Measurements from ENCODE around the gene ZFAND2A.
A peak's percentile ranks its signal among the peaks of the same experiment; 100 is the strongest.
"Not testable (repeated sequence)": the region's sequence is repeated elsewhere in the genome, so short reads cannot be mapped to it uniquely, and the experiment has no call there.

ZFAND2A gene

GRCh38 chr7:1124164-1124563, 35.8 kb downstream of the ZFAND2A start:
- DNase-seq (ENCODE audit: low spot score), result no peak

GRCh38 chr7:1123715-1124114, 36.3 kb downstream of the ZFAND2A start:
- DNase-seq (ENCODE audit: low spot score), result peak; percentile 20

GRCh38 chr7:1122832-1123501, 37.0 kb downstream of the ZFAND2A start:
- DNase-seq (ENCODE audit: low spot score), result no peak

DNA sequence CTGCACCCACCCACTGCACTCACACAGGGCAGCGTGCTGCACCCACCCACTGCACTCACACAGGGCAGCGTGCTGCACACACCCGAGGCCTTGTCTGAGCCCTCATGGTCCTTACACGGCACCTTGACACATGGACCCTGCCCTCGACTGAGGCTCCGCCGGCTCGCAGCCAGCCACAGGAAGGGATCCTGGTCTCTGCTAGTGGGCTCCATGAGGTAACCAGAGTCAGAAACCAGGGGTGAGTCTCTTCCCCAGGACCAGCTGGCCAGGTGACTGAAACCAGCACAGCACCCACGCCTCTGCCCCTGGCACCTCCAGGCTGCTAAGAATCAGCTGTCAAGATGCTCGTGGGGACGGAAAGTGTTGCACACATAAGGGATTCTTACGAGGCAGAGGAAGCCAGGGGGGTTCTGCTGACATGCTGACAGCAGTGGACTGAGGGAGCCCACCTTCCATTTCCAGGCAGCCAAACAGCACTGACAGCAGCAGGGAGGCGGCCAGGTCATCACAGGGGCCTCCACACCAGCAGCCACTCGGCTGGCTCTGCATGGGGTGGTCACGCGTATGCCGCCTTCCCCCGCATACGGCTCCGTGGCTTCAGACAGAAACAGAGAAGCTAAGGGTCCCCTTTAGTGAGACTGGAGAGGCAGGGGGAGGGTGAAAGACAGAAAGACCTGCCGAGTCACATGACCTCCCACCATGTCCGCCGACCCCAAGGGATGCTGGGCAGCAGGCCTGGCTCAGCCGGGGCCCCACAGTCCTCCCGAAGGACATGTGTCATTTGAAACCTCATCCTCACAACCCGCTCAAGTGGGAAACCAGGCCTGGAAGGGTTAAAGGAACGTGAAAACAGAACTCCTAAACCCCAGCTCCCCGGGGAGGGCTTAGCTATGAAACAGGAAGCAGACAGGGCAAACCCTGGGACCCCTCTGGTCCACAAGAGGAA, 37.8 kb downstream of the ZFAND2A start:
- DNase-seq (ENCODE audit: low spot score), result no peak

- no peak for DNase-seq (ENCODE audit: low spot score)
Observed at GRCh38 chr7:1121476-1121875, 38.5 kb downstream of the ZFAND2A start.

DNA sequence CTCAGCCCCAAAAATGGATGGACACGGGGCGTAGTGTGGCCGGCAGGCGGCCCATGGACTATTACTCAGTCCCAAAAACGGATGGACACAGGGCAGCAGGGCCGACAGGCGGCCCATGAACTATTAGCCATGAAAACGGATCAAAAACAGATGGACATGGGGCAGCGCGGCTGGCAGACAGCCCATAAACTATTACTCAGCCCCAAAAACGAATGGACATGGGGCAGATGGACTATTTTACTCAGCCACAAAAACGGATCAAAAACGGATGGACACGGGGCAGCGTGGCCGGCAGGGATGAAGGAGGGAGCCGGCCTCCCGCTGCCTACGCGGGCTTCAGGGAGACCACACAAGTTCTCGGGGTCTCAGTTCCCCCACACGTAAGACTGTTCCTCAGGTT, 39.2 kb downstream of the ZFAND2A start:
- no peak for DNase-seq (ENCODE audit: low spot score)

DNA sequence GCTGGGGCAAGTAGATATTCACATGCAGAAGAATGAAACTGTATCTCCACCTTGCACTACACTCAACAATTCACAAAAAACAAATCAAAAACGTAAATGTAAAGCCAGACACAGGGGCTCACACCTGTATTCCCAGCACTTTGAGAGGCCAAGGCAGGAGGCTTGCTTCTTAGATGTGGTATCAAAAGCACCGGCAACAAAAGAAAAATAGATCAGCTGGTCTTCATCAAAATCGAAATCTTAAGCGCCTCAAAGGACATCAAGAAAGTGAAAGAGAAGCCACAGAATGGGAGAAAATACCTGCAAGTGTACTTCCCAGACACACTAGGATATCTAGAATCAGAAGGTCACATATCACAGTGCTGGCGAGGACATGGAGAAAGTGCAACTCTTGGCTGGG, 40.8 kb downstream of the ZFAND2A start:
- DNase-seq (ENCODE audit: low spot score), result no peak

GRCh38 chr7:1117321-1117928, 42.6 kb downstream of the ZFAND2A start:
- no peak for DNase-seq (ENCODE audit: low spot score)

- DNase-seq (ENCODE audit: low spot score), result not testable (repeated sequence)
Observed at GRCh38 chr7:1116383-1117008, 43.5 kb downstream of the ZFAND2A start.

GRCh38 chr7:1115171-1116045, 44.6 kb downstream of the ZFAND2A start:
- DNase-seq (ENCODE audit: low spot score), result not testable (repeated sequence)

GRCh38 chr7:1114505-1114904, 45.5 kb downstream of the ZFAND2A start:
- no peak for DNase-seq (ENCODE audit: low spot score)

DNA sequence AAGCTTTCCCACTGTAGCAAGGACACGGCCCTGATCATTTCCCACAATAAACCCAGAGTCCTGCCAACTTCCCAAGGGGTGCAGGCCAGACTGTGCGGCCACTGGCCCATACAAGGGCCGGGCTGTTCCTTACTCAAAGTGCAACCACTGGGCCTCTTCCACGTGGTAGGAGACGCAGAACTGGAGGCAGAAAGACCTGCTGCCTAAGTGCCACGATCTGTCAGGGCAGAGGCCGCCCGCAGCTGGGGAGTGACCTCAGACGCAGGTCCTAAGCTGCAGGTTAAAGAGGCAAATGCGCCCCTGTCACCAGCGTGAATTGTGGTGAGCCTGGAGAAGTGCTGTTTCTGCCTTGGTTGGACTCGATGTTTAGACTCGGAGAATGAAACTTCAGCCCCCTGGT, 45.9 kb downstream of the ZFAND2A start:
- no peak for DNase-seq (ENCODE audit: low spot score)

GRCh38 chr7:1113548-1113885, 46.5 kb downstream of the ZFAND2A start:
- DNase-seq (ENCODE audit: low spot score), result no peak

GRCh38 chr7:1112625-1113547, 47.1 kb downstream of the ZFAND2A start:
- no peak for DNase-seq (ENCODE audit: low spot score)

DNA sequence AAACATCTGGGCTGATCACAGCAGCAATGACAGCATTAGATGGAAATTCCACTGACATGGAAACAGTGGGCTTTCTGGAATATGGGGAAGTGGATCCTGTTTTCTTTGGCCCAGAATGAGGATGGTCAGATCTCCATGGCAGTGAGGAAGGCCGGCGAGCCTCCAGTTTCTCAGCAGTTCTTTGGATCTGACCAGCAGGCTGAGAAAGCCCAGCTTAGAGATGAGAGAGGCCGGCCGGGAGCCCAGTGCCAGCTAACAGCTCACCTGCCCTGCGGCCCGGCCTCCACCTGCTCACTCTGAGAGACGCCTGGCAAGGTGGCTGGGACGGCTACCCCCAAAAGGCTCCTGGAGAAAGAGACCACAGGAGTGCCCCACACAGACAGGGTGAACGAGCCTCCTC, 47.9 kb downstream of the ZFAND2A start:
- DNase-seq (ENCODE audit: low spot score), result no peak

DNA sequence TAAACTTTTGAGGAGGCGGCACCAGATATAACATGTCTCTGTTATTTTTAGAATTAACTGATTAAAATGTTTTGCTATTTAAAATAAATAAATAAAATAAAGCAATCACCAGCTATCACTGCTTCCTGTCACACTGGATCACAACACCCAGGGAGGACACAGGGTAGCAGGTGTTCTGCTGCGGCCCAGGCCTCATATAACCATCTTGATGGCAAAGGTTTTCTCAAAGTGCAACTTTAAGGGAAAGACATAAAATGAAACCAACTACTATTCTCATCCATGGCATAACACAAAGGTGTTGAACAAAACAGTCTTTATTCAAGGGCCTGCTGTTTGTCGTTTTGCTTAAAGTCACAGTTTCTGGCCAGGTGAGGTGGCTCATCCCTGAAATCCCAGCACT, 48.8 kb downstream of the ZFAND2A start:
- no peak for DNase-seq (ENCODE audit: low spot score)

DNA sequence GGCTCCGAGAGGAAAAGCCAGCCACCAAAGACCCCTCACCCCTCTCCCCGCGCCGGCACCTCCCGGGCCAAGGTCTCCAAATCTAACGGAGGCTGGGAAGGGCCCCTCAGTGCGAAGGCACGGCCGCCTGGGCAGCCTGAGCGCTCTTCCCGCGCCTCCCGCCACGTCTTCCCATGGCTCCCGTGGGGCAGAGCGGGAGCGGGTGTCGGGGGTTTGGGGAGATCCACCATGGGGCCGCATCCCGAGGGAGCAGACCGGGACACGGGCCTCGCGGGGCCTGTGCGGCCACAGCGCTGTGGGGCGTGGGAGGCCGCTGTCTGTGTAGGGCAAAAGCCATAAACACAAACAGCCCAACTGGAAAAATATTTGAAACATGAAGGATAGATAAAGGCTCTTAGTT, 49.6 kb downstream of the ZFAND2A start:
- no peak for DNase-seq (ENCODE audit: low spot score)

DNA sequence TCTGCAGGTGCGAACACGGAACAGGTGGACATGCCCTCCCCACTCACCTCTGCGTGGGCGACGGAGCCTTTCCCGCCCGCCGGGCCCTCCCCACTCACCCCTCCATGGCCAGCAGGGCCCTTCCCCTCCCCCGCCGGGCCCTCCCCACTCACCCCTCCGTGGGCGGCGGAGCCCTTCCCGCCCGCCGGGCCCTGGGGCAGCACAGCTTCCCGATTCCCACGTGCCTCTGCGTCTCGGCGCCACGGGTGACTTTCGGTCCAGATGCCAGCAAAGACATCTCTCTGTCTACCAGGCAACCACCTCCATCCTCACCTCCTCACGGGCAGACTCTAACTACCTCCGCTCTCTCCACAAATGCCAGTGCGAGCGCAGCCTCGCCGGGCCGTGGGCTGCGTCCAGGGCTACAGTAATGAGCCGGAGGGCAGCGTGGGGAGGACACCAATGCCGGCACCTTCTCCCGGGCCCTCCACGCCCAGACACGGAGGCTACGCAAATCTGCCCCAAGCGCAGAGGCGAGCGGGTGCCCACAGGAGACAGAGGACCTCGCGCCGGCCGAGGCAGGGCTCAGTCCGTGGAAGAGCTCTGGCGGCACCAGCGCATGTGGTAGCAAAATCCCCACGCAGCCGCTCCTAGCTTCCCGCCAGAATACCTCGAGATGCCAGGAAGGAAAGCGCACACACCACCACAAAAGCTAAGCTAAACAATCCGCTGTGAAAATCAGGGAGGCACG, 50.2 kb downstream of the ZFAND2A start:
- no peak for DNase-seq (ENCODE audit: low spot score)

DNA sequence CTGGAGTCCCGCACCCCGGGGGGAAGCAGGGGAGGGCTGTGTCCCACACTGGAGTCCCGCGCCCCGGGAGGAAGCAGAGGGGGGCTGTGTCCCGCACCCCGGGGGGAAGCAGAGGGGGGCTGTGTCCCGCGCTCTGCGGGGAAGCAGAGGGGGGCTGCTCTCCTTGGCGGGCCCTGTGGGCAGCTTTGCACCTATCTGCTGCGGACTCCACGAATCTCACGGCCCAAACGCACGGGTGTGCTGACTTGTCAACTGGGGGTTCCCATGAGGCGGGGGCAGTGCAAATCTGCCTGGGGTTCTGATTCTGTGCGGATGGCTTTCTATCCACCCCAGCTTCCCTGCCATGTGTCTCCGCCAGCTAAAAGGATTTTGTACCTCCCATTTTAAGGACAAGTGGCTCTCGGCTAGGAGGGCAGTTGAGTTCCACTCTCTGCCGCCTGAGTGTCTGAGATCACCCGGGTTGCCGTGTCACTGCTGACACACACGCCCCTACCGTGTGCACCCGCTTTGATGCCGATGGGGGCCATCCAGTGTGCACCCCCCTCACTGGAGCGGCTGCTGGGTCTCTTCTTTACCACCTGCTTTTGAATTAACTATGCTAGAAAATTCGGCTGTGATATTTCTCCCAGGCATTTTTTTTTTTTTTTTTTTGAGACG, 51.6 kb downstream of the ZFAND2A start:
- DNase-seq (ENCODE audit: low spot score), result no peak

All from COLO829 (cell line).